B cell (primary cell): ENCODE data around the gene IMPA2.

Experiments
- CTCF ChIP-seq: fragments of 200-600 bp; IDR thresholded peaks from one replicate; pipeline ENCODE4 v1.8.0; 2022; ENCODE audit warnings: antibody characterized with exemption, mild to moderate bottlenecking
- EZH2 ChIP-seq: IDR thresholded peaks from 2 replicates; pipeline ENCODE4 v1.6.1; 2012; ENCODE audit warnings: borderline replicate concordance, low read depth, mild to moderate bottlenecking, moderate library complexity, low read length; ENCODE audit not compliant: insufficient read depth, poor library complexity, severe bottlenecking

DNA sequence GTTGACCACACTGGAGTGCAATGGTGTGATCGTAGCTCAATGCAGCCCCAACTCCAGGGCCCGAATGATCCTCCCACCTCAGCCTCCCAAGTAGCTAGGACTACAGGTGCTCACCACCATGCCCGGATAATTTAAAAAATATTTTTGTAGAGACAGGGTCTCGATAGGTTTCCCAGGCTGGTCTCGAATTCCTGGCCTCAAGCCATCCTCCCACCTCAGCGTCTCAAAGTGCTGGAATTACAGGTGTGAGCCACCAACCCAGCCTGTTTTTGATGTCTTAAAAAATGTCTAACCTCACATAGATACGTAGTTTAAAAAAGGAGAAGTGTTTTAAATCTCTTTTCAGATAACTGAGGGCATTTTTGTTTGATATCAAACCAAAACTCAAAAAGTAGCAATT lies 37.6 kb downstream of the IMPA2 start:
- TF ChIP-seq CTCF (no peak), EZH2 (no peak)
